CD8-positive, alpha-beta memory T cell (primary cell): ENCODE results near the gene KRT34. TPM values are rescaled to one million over a fixed set of nuclear protein-coding genes. Genes with fewer than 3 reads are reported as not detected.
"Not testable (repeated sequence)": the region's sequence is repeated elsewhere in the genome, so short reads cannot be mapped to it uniquely, and the experiment has no call there.

Source experiments
- CTCF ChIA-PET: fragments of 350-600 bp; sonication (Branson Sonifier 250); formaldehyde crosslinking; loops from one replicate; lab custom pipeline; 2021; ENCODE audit warnings: antibody characterized with exemption; lab: Charles Lee
- POLR2A ChIA-PET: fragments of 350-600 bp; sonication (Branson Sonifier 250); formaldehyde crosslinking; loops from one replicate; lab custom pipeline; 2021; ENCODE audit warnings: antibody characterized with exemption; lab: Charles Lee
- DNase-seq, 5 donors: peaks; one replicate each; pipeline versions ENCODE4 v3.0.0 to v3.0.0-alpha.2; 2020 to 2022; ENCODE audit warnings: mixed read lengths in 1 of 5
- H3K27ac ChIP-seq: one replicate; pipeline ENCODE4 v1.7.0; 2013; ENCODE audit warnings: low read depth, mild to moderate bottlenecking, low read length, moderate library complexity
- H3K27me3 ChIP-seq: 2 replicates; pipeline ENCODE4 v1.7.0; 2013; ENCODE audit warnings: low read length, mild to moderate bottlenecking; ENCODE audit not compliant: insufficient read depth, poor library complexity, severe bottlenecking
- H3K36me3 ChIP-seq: 2 replicates; pipeline ENCODE4 v1.7.0; 2013; ENCODE audit warnings: mild to moderate bottlenecking, low read length, moderate library complexity; ENCODE audit not compliant: insufficient read depth
- H3K4me1 ChIP-seq: 2 replicates; pipeline ENCODE4 v1.7.0; 2013; ENCODE audit warnings: mild to moderate bottlenecking, low read length, moderate library complexity; ENCODE audit not compliant: insufficient read depth
- H3K4me3 ChIP-seq: 2 replicates; pipeline ENCODE4 v1.7.0; 2013; ENCODE audit warnings: mild to moderate bottlenecking, low read length
- H3K9me3 ChIP-seq: 2 replicates; pipeline ENCODE4 v1.7.0; 2013; ENCODE audit warnings: mild to moderate bottlenecking, low read length
- H3K27ac Mint-ChIP-seq, 8 donors: one replicate each; pipeline ENCODE4 v1.8.0; 2020 to 2021; ENCODE audit warnings: mixed read lengths in 8 of 8, mild to moderate bottlenecking in 6 of 8, inconsistent platforms in 3 of 8, moderate library complexity in 3 of 8
- H3K27me3 Mint-ChIP-seq, 2 donors: one replicate each; pipeline ENCODE4 v1.8.0; 2020 to 2021; ENCODE audit warnings: mixed read lengths in 2 of 2, mild to moderate bottlenecking in 1 of 2, moderate library complexity in 1 of 2
- H3K36me3 Mint-ChIP-seq, 3 donors: one replicate each; pipeline ENCODE4 v1.8.0; 2020 to 2021; ENCODE audit warnings: mixed read lengths in 3 of 3, inconsistent platforms in 1 of 3, mild to moderate bottlenecking in 1 of 3
- H3K4me1 Mint-ChIP-seq, 3 donors: one replicate each; pipeline ENCODE4 v1.8.0; 2020 to 2021; ENCODE audit warnings: mixed read lengths in 3 of 3, inconsistent platforms in 1 of 3, mild to moderate bottlenecking in 1 of 3
- H3K4me3 Mint-ChIP-seq, 7 donors: one replicate each; pipeline ENCODE4 v1.8.0; 2020 to 2021; ENCODE audit warnings: mixed read lengths in 7 of 7, mild to moderate bottlenecking in 6 of 7, moderate library complexity in 4 of 7, inconsistent platforms in 2 of 7
- H3K9me3 Mint-ChIP-seq, 5 donors: one replicate each; pipeline ENCODE4 v1.8.0; 2020 to 2022; ENCODE audit warnings: mixed read lengths in 5 of 5, mild to moderate bottlenecking in 3 of 5, moderate library complexity in 2 of 5, inconsistent platforms in 1 of 5
- polyA plus RNA-seq: library from polyadenylated mRNA; unstranded; fragments of 300-500 nt; fragmentation: Illumina TruSeq; gene quantifications from one replicate; pipeline ENCODE4 v1.2.3, GENCODE V29; 2021
- total RNA-seq, 2 experiments: library from RNA; stranded (reverse); gene quantifications; one replicate each; pipeline ENCODE4 v1.2.3, GENCODE V29; 2021

The KRT34 gene
- not detected for total RNA-seq
- polyA plus RNA-seq, result not detected

- H3K27me3 ChIP-seq, H3K4me1 ChIP-seq, DNase-seq, H3K4me3 Mint-ChIP-seq, H3K36me3 ChIP-seq, H3K4me3 ChIP-seq, H3K27ac ChIP-seq, H3K9me3 ChIP-seq: not testable (repeated sequence)
- peaks cover 6 to 21% of the 10 kb centered on the region in 2 donors for H3K27me3 Mint-ChIP-seq
- peaks cover 0 to 10% (median 0%) of the 10 kb centered on the region in 3 donors for H3K36me3 Mint-ChIP-seq
- peak within 1 kb of the TSS in 2 of 8 donors; percentile 14 to 15 for H3K27ac Mint-ChIP-seq
- H3K4me1 Mint-ChIP-seq, result peaks cover 6 to 13% (median 12%) of the 10 kb centered on the region in 3 donors
- ChIA-PET POLR2A (interaction anchor here (0.7 kb wide), 1 partner anchor 92 kb away, joined by 4 read pairs; no protein-coding TSS in a partner anchor), CTCF (interaction anchor here (1.2 kb wide), 1 partner anchor 105 kb away, joined by 3 read pairs; no protein-coding TSS in a partner anchor)
- peaks cover 6 to 11% (median 9%) of the 10 kb centered on the region in 5 donors for H3K9me3 Mint-ChIP-seq
Observed at GRCh38 chr17:41381943-41382342, at the start of gene KRT34. Gene KRT34 (minus strand): TSS chr17:41382306. CDS start chr17:41382246, 60 bp downstream.

DNA sequence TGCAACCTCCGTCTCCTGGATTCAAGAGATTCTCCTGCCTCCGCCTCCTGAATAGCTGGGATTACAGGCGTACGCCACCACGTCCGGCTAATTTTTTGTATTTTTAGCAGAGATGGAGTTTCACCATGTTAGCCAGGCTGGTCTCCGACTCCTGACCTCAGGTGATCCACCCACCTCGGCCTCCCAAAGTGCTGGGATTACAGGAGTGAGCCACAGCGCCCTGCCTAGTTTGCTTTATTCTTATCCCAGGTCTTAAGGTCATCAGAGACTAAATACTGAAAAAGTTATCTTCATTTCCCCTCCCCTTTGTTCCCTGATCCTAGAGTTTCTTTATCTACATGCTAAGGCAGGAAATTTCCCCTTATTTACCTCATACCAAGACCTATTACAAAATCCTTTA lies 48.3 kb upstream of the KRT34 start:
- H3K27ac ChIP-seq, H3K9me3 ChIP-seq, H3K27me3 ChIP-seq, H3K4me3 Mint-ChIP-seq, DNase-seq, POLR2A ChIA-PET, H3K4me3 ChIP-seq, H3K36me3 ChIP-seq, H3K4me1 ChIP-seq, H3K36me3 Mint-ChIP-seq, H3K27ac Mint-ChIP-seq, CTCF ChIA-PET, H3K9me3 Mint-ChIP-seq, H3K4me1 Mint-ChIP-seq: not testable (repeated sequence)
- peaks cover 5 to 25% of the 10 kb centered on the region in 2 donors for H3K27me3 Mint-ChIP-seq

- Mint-ChIP-seq H3K27me3 (peaks cover 5 to 25% of the 10 kb centered on the region in 2 donors), H3K27ac (no peak overlapping the region), H3K4me1 (peaks cover 0 to 2% (median 0%) of the 10 kb centered on the region in 3 donors), H3K9me3 (no peaks in the 10 kb centered on the region), H3K36me3 (no peaks in the 10 kb centered on the region), H3K4me3 (no peak overlapping the region)
- Histone ChIP-seq H3K4me3 (no peak overlapping the region), H3K36me3 (no peaks in the 10 kb centered on the region), H3K27ac (no peak overlapping the region), H3K4me1 (no peaks in the 10 kb centered on the region), H3K9me3 (no peaks in the 10 kb centered on the region), H3K27me3 (no peaks in the 10 kb centered on the region)
- ChIA-PET CTCF (no interaction called here), POLR2A (no interaction called here)
- DNase-seq, result no peak
Observed at GRCh38 chr17:41429667-41430066, 47.6 kb upstream of the KRT34 start.

- ChIA-PET POLR2A (interaction anchor here (0.7 kb wide), 1 partner anchor 385 kb away, joined by 3 read pairs; no protein-coding TSS in a partner anchor), CTCF (no interaction called here)
- Histone ChIP-seq H3K4me1 (no peaks in the 10 kb centered on the region), H3K4me3 (no peak overlapping the region), H3K27ac (no peak overlapping the region), H3K9me3 (no peaks in the 10 kb centered on the region), H3K36me3 (no peaks in the 10 kb centered on the region), H3K27me3 (no peaks in the 10 kb centered on the region)
- no peak for DNase-seq
- Mint-ChIP-seq H3K36me3 (no peaks in the 10 kb centered on the region), H3K27me3 (peaks cover 5 to 25% of the 10 kb centered on the region in 2 donors), H3K4me3 (no peak overlapping the region), H3K9me3 (no peaks in the 10 kb centered on the region), H3K4me1 (no peaks in the 10 kb centered on the region), H3K27ac (no peak overlapping the region)
Observed at GRCh38 chr17:41428591-41429291, 46.6 kb upstream of the KRT34 start.

- Histone ChIP-seq H3K27ac (no peak within 1 kb of the TSS), H3K4me1 (peaks cover 6% of the 10 kb centered on the region), H3K36me3 (no peaks in the 10 kb centered on the region), H3K27me3 (no peaks in the 10 kb centered on the region), H3K4me3 (no peak within 1 kb of the TSS), H3K9me3 (no peaks in the 10 kb centered on the region)
- H3K27me3 Mint-ChIP-seq, result peaks cover 3 to 10% of the 10 kb centered on the region in 2 donors
- no peaks in the 10 kb centered on the region for H3K9me3 Mint-ChIP-seq
- ChIA-PET CTCF (no interaction called here), POLR2A (no interaction called here)
- DNase-seq, result no peak
- H3K27ac Mint-ChIP-seq, result no peak within 1 kb of the TSS
- no peaks in the 10 kb centered on the region for H3K36me3 Mint-ChIP-seq
- no peak within 1 kb of the TSS for H3K4me3 Mint-ChIP-seq
- peaks cover 7 to 12% (median 11%) of the 10 kb centered on the region in 3 donors for H3K4me1 Mint-ChIP-seq
Observed at GRCh38 chr17:41424111-41424635, 42.1 kb upstream of the KRT34 start, which contains the start of gene KRT37. Gene KRT37 (minus strand): TSS chr17:41424585. CDS start chr17:41424523, 62 bp downstream.

GRCh38 chr17:41422586-41422985 lies 40.5 kb upstream of the KRT34 start:
- H3K4me1 ChIP-seq, H3K27ac ChIP-seq, H3K4me3 Mint-ChIP-seq, H3K4me3 ChIP-seq, CTCF ChIA-PET, H3K27ac Mint-ChIP-seq, H3K27me3 Mint-ChIP-seq, DNase-seq, H3K9me3 Mint-ChIP-seq, H3K9me3 ChIP-seq, H3K36me3 Mint-ChIP-seq, H3K27me3 ChIP-seq, H3K36me3 ChIP-seq, POLR2A ChIA-PET: not testable (repeated sequence)
- H3K4me1 Mint-ChIP-seq, result peaks cover 7 to 16% (median 14%) of the 10 kb centered on the region in 3 donors

GRCh38 chr17:41421617-41422016 lies 39.5 kb upstream of the KRT34 start:
- Histone ChIP-seq H3K27me3 (no peaks in the 10 kb centered on the region), H3K9me3 (no peaks in the 10 kb centered on the region), H3K27ac (no peak overlapping the region), H3K4me3 (no peak overlapping the region), H3K4me1 (peaks cover 6% of the 10 kb centered on the region), H3K36me3 (no peaks in the 10 kb centered on the region)
- no peaks in the 10 kb centered on the region for H3K36me3 Mint-ChIP-seq
- peaks cover 7 to 20% (median 18%) of the 10 kb centered on the region in 3 donors for H3K4me1 Mint-ChIP-seq
- H3K9me3 Mint-ChIP-seq, result no peaks in the 10 kb centered on the region
- peaks cover 0 to 2% of the 10 kb centered on the region in 2 donors for H3K27me3 Mint-ChIP-seq
- CTCF ChIA-PET, result no interaction called here
- no peak overlapping the region for H3K27ac Mint-ChIP-seq
- H3K4me3 Mint-ChIP-seq, result no peak overlapping the region
- DNase-seq, result no peak
- POLR2A ChIA-PET, result no interaction called here

DNA sequence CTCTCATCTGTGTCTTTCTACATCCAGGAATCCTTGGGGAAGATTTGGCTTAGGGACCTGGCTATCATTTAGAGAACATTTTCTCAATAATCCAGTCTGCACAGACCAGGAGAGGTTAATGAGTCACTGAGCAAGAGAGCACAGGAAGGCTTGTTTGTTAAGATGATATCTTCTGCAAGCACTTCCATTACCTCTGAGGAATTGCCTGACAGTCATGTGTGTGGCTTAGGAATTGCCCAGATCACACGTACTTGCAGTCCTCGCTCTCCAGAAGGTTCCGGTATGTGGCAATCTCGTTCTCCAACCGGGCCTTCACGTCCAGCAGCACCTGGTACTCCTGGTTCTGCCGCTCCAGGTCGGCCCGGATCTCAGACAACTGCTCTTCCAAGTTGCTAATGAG lies 39.0 kb upstream of the KRT34 start:
- Histone ChIP-seq H3K27ac (no peak overlapping the region), H3K36me3 (no peaks in the 10 kb centered on the region), H3K9me3 (no peaks in the 10 kb centered on the region), H3K4me1 (peaks cover 6% of the 10 kb centered on the region), H3K4me3 (no peak overlapping the region), H3K27me3 (no peaks in the 10 kb centered on the region)
- DNase-seq, result no peak
- Mint-ChIP-seq H3K9me3 (no peaks in the 10 kb centered on the region), H3K36me3 (no peaks in the 10 kb centered on the region), H3K4me3 (no peak overlapping the region), H3K4me1 (peaks cover 7 to 20% (median 18%) of the 10 kb centered on the region in 3 donors), H3K27me3 (peaks cover 0 to 2% of the 10 kb centered on the region in 2 donors), H3K27ac (no peak overlapping the region)
- POLR2A ChIA-PET, result no interaction called here
- CTCF ChIA-PET, result no interaction called here
